HG03469 (cell line): Measurements from ENCODE around the gene MAPRE3.
A peak's percentile ranks its signal among the peaks of the same experiment; 100 is the strongest.

Source experiments
- ATAC-seq: cut with Tn5 transposase; IDR thresholded peaks from one replicate; pipeline ENCODE4 v1.9.1; 2021; ENCODE audit warnings: mild to moderate bottlenecking, moderate library complexity, moderate number of reproducible peaks; ENCODE audit not compliant: unreplicated experiment

MAPRE3 gene

DNA sequence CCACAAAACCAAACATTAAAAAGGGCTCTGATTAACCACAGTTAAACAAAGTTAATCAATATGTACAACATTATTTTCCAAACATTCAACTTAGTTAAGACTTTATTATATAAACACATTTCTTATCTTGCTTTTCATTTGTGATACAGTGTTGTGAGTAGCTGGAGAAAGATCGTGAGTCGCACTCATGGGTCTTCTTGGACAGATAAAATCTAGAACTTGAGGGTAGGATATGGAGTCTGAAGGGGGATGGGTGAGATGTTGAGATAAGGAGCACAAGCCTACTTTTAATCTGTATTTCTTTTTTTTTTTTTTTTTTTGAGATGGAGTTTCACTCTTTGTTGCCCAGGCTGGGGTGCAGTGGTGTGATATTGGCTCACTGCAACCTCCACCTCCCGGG, 39.7 kb downstream of the MAPRE3 start:
- ATAC-seq, result no peak

DNA sequence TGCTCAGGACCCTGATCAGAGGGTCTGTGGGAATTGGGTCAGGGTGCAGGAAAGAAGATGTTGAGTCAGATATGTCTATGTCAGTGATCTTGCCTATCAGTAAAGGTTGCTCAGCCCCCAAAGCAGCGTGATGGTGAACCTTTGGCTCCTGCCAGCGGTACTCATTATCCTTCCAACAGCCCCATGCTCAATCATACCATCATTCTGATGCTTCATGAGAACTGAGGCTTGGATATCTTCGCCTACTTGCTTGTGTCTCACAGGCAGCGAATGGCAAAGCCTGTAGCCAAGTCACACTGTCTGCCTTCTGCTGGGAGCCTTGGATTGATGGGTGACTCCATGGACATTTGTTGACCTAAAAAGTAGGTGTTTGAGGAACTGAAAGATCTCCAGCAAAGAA, 43.3 kb downstream of the MAPRE3 start:
- no peak for ATAC-seq

DNA sequence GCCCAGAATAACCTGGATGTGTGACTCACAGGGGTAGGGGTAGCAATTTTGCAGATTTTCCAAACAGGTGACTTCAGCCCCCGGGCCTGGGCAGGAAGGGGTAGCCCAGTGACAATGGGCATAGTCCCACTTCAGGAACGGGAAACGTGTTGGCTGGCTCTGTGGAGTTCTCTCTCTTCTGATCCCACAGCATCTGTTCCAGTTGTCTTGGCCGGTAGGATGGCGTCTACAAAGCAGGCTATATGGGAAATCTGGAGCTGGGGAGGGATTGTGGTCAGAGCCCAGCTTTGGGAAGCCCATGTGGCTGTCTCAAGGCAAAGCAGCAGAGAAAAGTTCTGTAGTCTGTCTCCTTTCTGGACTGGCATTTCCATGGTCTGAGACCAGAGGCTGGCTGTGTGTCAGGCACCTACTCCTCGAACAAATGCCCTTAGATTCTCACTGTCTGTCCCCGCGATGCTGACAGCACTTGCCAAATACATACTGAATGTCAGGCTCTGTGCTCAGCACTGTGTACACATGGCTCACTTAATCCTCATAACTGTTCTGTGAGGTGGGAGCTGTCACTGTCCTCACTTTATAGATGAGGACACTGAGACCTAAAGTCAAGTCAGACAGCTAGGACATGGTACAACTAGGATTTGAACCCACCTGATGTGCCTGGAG, 44.5 kb downstream of the MAPRE3 start:
- no peak for ATAC-seq

DNA sequence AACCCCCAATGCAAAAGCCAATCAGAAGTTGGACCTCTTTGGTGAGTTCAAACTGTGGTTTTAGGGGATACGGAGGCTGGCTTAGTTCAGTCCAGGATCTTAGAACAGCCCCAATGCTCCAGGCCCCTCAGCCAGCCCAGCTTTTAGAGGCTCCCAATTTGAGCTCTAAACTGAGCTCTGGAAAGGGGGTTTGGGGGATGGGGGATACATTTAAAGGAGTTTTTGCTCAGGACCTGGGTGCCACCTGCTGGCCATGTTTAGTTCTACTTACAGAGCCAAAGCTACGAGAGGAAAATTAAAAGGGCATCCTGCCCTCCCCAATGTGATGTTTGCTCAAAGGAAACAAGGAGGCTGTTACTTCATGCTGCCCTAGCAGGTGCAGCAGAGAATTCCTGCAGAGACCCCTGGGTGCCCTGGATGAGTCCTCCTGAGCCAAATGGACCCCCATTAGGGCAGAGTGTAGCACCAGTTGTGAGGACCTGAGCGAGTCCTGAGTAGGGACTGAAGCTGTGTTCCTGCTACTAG, 46.4 kb downstream of the MAPRE3 start:
- no peak for ATAC-seq

DNA sequence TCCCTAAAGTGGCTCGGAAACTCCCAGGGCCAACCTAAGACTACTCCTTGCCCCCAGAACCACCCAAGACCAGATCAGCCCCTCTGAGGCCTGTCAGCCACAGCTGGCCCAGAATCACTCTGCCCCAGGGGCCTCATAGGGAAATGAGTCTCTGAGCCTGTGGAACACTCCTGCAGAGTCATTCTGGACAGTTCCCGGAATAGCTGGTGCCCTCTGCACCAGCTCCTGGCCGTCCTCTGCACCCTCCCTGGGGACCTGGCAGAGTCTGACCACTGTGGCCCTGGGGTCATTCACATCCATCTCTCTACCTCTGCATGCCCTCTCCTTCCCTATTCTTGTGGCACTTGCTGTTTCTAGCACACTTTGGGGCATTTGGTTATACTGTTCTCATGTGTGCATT, 47.7 kb downstream of the MAPRE3 start:
- ATAC-seq, result no peak

DNA sequence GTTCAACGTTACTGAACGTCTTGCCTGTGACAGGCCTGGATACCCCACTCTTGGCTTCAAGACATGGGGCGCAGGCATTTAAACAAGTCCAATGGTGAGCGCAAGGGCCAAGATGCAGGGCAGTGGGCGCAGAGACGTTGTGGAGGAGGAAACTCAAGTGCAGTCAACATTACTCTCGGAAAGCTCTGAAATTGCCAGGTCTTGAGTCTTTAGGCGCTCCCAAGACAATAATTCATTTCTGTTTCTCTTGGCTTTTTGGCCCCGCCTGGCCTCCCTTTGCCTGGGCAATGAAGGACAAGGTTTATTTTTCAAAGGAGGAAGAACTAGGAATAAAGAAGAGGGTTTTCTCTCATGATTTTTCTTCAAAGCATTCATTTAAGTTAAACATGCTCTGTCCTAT, 49.0 kb downstream of the MAPRE3 start:
- ATAC-seq, result no peak

DNA sequence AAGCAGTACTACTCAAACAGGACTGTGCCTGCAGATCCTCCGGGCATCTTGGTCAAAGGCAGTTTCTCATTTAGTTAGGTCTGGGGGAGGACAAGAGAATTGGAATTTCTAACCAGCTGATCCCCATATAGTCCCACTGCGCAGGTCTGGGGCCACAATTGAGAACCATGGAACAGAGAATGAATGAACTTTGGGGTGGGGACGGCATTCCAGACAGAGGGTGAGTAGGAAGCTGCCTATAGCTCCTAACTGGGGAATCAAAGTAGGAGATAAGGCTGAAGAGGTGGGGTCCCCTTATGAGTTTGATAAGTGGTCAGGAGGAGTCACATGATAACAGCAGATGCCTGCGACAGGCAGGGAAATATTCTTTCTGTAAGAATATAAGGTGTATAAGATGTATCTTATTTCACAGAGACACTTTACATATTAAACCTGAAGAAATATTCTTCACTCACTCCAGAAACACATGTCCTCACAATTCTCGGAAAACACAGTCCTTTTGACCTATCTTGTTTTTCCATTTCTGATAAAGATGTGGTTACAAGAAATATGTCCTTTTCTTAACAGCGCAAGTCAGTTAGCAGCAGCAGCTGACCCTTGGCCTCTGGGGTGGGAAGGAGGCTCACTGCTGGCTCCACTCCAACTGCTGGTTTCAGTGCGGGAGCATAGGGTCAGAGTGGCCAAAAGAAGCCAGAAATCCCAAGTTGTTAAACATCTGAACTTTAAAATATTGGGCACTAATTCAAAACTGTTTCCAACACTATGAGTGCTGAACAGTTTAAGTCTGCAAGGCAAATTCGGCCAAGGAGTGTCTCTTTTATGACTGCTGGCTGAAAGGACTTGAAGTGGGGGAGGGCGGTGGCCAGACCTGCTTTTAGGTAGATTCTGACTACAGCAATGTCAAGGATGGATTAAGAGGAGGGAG, 49.8 kb downstream of the MAPRE3 start:
- no peak for ATAC-seq

DNA sequence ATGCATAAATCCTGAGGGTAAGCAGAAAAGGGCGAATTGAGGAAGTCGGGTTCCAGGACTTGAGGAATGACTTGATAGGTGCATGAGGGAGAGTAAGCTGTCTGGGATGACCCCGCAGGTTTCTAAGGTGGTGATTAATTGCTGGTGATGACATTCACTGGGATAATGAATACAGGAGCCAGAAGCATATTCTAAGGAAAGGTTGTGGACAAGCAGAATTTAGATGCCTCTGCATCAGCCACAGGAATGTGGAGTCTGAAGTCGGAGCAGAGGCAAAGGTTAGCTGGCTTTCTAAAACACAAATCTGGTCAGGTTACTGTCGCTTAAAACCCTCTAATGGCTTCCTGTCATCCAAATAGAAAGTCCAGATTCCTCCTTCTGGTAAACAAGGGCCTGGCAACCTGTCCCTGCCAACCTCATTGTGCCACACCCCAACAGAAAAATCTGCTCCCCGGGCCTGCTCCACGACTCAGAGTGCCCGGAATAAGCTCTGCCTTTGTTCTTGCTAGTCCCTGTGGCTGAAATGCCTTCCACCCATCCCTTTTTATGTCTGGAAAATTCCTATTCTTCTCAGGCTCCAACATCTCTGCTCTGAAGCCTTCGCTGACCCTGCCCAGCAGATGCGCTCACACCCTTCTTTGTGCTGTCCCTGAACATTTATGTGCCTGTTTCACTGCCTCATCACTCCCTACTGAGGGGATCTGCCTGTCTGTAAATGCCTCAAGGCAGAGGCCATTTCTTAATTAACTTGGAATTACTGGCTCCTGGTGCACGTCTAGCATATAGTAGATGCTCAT, 51.0 kb downstream of the MAPRE3 start:
- ATAC-seq, result no peak

- no peak for ATAC-seq
These were observed 53.3 kb downstream of the MAPRE3 start for GRCh38 chr2:27023740-27024139.

- ATAC-seq, result no peak
These were observed 53.8 kb downstream of the MAPRE3 start for GRCh38 chr2:27024188-27024587.

GRCh38 chr2:27024812-27025211, 54.4 kb downstream of the MAPRE3 start:
- ATAC-seq, result no peak

GRCh38 chr2:27025281-27025800, 54.9 kb downstream of the MAPRE3 start:
- ATAC-seq, result no peak

DNA sequence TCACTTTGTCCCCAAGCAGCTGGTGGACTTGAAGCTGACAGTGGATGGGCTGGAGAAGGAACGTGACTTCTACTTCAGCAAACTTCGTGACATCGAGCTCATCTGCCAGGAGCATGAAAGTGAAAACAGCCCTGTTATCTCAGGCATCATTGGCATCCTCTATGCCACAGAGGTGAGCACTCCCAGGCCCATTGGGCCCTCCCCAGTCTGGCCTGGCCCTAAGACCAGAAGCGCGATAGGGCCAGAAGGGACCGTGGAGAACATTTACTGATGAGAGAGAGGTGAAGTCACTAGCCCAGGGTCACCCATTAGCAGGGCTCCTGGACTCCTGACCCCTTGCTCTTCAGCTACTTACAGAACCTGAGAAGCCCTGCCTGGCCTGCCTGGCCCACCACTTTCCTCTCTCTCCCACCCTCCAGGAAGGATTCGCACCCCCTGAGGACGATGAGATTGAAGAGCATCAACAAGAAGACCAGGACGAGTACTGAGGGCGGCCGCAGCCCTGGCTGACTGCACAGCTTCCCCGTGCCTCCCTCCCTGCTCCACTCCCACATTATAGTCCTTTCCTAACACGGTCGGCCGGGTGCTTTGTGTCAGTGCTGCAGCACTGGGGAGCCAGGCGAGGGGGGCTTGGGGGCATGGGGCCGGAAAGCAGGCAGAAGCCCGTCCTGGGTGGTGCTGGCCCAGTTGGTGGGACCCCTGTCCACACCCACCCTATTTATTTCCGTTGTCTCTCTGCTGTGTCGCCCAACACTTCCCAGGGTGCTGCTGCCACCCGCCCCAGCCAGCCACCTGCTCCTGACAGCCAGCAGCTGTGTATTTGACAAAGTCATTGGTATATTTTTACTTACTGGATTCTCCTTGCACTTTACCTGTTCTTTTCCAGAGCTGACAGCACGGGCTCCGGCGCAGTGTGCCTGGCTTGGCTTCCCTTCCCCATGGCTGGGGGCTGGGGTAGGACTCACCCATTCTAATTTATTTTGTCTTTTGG, 55.7 kb downstream of the MAPRE3 start:
- no peak for ATAC-seq

DNA sequence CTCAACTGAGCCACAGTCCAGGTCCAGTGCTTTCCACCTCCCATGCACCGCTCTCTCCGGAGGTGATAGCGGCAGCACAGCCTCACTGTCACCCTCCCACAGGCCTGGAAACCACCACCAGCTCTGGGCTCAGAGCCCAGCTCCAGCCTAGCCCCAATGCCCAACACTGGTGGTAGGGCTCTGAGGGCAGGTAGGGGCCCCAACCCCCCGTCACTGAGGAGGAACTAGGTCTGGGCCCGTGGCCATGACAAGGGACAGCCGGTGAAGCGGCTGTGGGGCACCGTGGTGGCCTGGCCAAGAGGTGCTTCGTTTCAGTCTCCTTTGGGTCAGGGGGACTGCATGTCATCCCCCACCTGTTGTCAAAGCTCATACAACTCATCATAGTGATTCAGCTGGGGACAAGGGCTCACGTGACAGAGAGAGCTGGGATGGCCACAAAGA, 56.8 kb downstream of the MAPRE3 start:
- ATAC-seq, result no peak

- ATAC-seq, result no peak
These were observed 58.6 kb downstream of the MAPRE3 start for GRCh38 chr2:27029051-27029450.

DNA sequence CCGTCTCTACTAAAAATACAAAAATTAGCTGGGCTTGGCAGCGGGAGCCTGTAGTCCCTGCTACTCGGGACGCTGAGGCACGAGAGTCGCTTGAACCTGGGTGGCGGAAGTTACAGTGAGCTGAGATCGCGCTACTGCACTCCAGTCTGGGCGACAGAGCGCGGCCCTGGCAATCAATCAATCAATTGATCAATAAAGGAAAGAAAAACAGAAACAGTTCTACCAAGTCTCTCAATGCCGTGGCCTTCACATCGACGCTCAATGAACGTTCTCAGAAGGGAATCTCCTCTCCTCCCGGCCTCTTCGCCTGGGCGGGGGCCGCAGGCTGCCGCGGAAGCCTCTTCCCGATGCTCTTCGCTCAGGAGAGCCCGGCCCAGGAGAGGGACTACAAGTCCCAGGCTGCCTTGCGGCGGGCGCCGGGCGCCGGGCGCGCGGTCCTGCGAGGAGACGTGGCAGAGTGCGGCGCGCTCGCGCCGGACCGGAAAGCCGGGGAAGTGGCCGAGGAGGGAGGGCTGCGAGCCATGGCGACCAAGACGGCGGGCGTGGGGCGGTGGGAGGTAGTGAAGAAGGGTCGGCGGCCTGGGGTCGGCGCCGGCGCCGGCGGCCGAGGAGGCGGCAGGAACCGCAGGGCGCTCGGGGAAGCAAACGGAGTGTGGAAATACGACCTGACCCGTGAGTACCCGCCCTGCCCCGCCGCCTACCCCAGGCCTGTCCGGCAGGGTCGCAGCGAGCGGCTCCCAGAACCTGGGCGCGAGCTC, 62.2 kb downstream of the MAPRE3 start, which contains the start of gene TMEM214:
TSS of gene TMEM214 (plus strand) at position 471 of the 758 bp plus-strand sequence. CDS start at position 522, 51 bp downstream.
- ATAC-seq, result peak; percentile 79

DNA sequence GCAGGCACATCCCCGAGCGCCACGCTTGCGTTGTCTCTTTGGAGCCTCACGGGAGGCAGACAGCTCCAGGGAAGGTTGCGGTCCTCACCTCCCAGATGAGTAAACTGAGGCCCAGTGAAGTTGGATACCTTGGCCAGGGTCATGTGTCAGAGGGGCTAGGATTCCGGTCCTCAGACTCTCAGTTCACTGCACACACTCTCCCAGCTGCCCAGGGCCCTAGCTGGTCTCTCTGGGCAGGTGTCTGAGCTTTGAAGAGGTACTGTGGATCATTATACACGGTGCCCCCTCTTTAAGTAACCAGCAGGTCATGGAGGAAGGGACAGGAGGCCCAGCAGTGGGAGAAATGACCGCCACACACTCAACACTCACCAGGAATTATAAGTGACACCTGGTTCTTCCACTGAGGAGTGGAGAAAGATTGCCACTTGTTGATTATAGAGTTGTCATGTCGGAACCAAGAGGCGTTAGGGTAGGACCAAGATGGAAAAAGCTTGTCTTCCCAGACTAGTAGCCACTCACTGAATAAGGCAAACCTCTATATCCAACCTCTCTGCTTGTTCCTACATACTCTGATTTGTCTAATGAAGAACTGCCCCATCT, 62.9 kb downstream of the MAPRE3 start:
- ATAC-seq, result no peak

GRCh38 chr2:27038012-27038411, 67.6 kb downstream of the MAPRE3 start:
- ATAC-seq, result no peak
